ENCODE measurements around the gene SRMS.

The SRMS gene

GRCh38 chr20:63492518-63492917, 55.0 kb downstream of the SRMS start:
- TF ChIP-seq ZBTB7A (IDR thresholded peaks at IDR 0.05; ENCODE audit: low read depth), result no peak
- TF ChIP-seq REST (IDR thresholded peaks at IDR 0.05; ENCODE audit: low read depth), result no peak
- TF ChIP-seq NFIC (IDR thresholded peaks at IDR 0.05), result no peak
- no peak for TF ChIP-seq EP300 (IDR thresholded peaks at IDR 0.05; ENCODE audit: borderline replicate concordance)

GRCh38 chr20:63491635-63492230, 55.8 kb downstream of the SRMS start:
- TF ChIP-seq CREB1 (IDR thresholded peaks at IDR 0.05; ENCODE audit: low read depth), result no peak
- TF ChIP-seq YY1 (IDR thresholded peaks at IDR 0.05; ENCODE audit: low read depth), result no peak
- no peak for TF ChIP-seq RAD21 (IDR thresholded peaks at IDR 0.05; ENCODE audit: low read depth)
- TF ChIP-seq CEBPB (IDR thresholded peaks at IDR 0.05), result no peak
- no peak for TF ChIP-seq NFIC (IDR thresholded peaks at IDR 0.05)
- no peak for TF ChIP-seq REST (IDR thresholded peaks at IDR 0.05; ENCODE audit: low read depth)
- TF ChIP-seq TCF12 (IDR thresholded peaks at IDR 0.05; ENCODE audit: low read depth), result no peak
- no peak for TF ChIP-seq MAX (IDR thresholded peaks at IDR 0.05)
- TF ChIP-seq EGR1 (IDR thresholded peaks at IDR 0.05), result no peak
- no peak for TF ChIP-seq ZBTB7A (IDR thresholded peaks at IDR 0.05; ENCODE audit: low read depth)
- no peak for TF ChIP-seq FOXM1 (IDR thresholded peaks at IDR 0.05; ENCODE audit: borderline replicate concordance, low read depth)
- TF ChIP-seq USF1 (IDR thresholded peaks at IDR 0.05), result no peak

- TF ChIP-seq CREB1 (IDR thresholded peaks at IDR 0.05; ENCODE audit: low read depth) (no peak), REST (IDR thresholded peaks at IDR 0.05; ENCODE audit: low read depth) (no peak), MAX (IDR thresholded peaks at IDR 0.05) (no peak), TAF1 (IDR thresholded peaks at IDR 0.05; ENCODE audit: low read depth) (no peak), ZBTB7A (IDR thresholded peaks at IDR 0.05; ENCODE audit: low read depth) (no peak), USF1 (IDR thresholded peaks at IDR 0.05) (no peak), YY1 (IDR thresholded peaks at IDR 0.05; ENCODE audit: low read depth) (no peak), TCF12 (IDR thresholded peaks at IDR 0.05; ENCODE audit: low read depth) (no peak), RAD21 (IDR thresholded peaks at IDR 0.05; ENCODE audit: low read depth) (no peak), CEBPB (IDR thresholded peaks at IDR 0.05) (no peak), FOXM1 (IDR thresholded peaks at IDR 0.05; ENCODE audit: borderline replicate concordance, low read depth) (no peak), EP300 (IDR thresholded peaks at IDR 0.05; ENCODE audit: borderline replicate concordance) (no peak), EGR1 (IDR thresholded peaks at IDR 0.05) (no peak), NFIC (IDR thresholded peaks at IDR 0.05) (no peak)
These were observed 56.5 kb downstream of the SRMS start for GRCh38 chr20:63491078-63491477.

Measured in Ishikawa (cell line).